Fibroblast of skin of left quadriceps (primary cell): ENCODE data around the gene CCDC182.

Experiments used
- DNase-seq, 2 experiments: peaks; one replicate each; pipeline ENCODE4 v3.0.0-alpha.2; 2013; ENCODE audit warnings: low read depth in 2 of 2

Gene CCDC182

DNA sequence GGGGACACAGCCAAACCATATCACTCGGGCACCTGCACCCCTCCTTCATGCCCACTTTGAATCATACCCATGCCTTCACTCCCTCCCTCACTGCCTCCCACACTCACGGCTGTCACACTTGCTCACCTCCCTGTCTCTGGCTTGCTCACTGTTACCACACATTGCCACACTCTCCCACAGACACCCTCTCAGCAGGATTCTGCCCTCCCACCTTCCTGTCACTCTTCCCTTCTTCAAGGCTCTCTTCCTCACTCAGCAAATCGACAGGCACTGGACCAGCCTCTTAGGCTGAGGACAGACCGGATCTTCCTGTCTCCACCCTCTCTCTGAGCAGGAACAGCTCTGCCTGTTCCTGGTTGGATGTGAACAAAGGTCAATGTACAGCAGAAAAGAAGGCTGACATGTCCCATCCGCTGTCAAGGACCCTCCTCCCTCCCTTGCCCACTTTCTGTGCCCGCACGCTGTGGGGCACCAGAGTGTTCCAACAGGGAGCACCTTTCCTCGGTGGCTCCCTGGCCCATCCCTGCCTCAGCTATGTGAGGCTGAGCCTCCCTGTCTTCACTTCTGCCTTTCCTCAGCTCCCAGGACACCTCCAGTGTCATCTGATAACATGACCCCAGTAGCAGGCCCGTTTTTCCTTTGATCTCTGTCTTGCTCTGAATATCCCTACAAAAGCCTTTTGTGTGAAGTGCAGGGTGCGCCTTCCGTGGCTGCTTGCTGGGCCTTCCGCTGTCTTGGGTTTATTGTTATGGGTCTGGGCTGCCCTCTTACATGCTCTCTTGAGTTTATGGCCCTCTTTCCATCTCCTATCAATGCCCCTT is 47.0 kb downstream of the CCDC182 start:
- no peak for DNase-seq

DNA sequence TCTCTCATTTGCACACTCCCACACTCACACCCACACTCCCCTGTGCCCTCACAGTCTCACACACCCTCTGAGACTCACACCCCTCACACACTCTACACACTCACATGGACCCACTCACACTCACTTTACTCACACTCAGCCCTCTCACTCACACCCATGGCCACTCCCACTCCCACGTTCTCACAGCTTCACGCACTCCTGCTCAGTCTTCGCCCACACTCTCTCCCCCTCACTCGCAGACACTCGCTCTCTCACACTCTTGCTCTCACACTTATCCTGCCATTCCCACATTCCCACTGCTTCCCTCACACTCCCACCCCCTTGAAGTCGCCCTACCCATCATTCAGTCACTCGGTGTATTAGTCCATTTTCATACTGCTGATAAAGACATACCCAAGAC is 47.9 kb downstream of the CCDC182 start:
- DNase-seq: no peak

DNA sequence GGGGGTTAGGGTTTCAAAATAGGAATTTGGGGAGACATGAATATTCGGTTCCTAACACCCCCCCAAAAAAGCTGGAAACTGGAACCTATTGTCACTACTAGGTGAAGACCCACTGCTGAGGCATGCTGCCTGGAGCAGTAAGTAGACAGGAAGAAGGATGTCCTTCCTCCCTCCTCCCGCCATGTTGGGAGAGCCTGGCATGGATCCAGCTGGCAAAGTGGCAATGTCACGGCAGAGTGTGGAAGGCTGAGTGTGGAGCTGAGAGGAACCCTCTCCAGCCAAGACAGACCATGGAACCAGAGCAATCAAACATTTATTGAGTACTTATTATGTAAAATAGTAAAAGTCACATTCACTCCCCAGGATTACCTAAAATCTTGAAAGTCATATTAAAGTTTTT is 49.0 kb downstream of the CCDC182 start:
- no peak for DNase-seq
